ENCODE measurements around the gene ARHGAP29.

- TF ChIP-seq CTCF (conservative IDR thresholded peaks at IDR 0.05; ENCODE audit: low read depth, low read length), result no peak
- TF ChIP-seq EZH2phosphoT487 (IDR thresholded peaks at IDR 0.05; ENCODE audit: borderline replicate concordance, low read length), result no peak
These were observed 35.7 kb upstream of the ARHGAP29 start for GRCh38 chr1:94273111-94273510.
